Activated naive CD4-positive, alpha-beta T cell treated with anti-CD3 and anti-CD28 coated beads for 36 hours (primary cell): ENCODE results near the gene HLA-DOB. TPM values are rescaled to one million over a fixed set of nuclear protein-coding genes. Genes with fewer than 3 reads are reported as not detected.

ENCODE experiments used
- CTCF ChIA-PET: fragments of 350-600 bp; sonication (Branson Sonifier 250); formaldehyde crosslinking; loops from one replicate; lab custom pipeline; 2021; ENCODE audit warnings: antibody characterized with exemption; lab: Charles Lee
- DNase-seq: peaks from one replicate; pipeline ENCODE4 v3.0.0-alpha.2; 2020
- H3K27ac Mint-ChIP-seq: one replicate; pipeline ENCODE4 v1.8.0; 2021; ENCODE audit warnings: mild to moderate bottlenecking, mixed read lengths
- H3K27me3 Mint-ChIP-seq: one replicate; pipeline ENCODE4 v1.8.0; 2021; ENCODE audit warnings: low read depth, mixed read lengths
- H3K36me3 Mint-ChIP-seq: one replicate; pipeline ENCODE4 v1.8.0; 2021; ENCODE audit warnings: low read depth, mixed read lengths
- H3K4me1 Mint-ChIP-seq: one replicate; pipeline ENCODE4 v1.8.0; 2021; ENCODE audit warnings: low read depth, mixed read lengths
- H3K4me3 Mint-ChIP-seq: one replicate; pipeline ENCODE4 v1.8.0; 2021; ENCODE audit warnings: mild to moderate bottlenecking, moderate library complexity, mixed read lengths
- H3K9me3 Mint-ChIP-seq: one replicate; pipeline ENCODE4 v1.8.0; 2021; ENCODE audit warnings: mixed read lengths
- intact Hi-C: fragments of 100-400 bp; cut with micrococcal nuclease; formaldehyde crosslinking; loops from one replicate; pipeline ENCODE4 v1.15.1; 2023
- total RNA-seq, 2 experiments: library from RNA; stranded (reverse); gene quantifications; one replicate each; pipeline ENCODE4 v1.2.3, GENCODE V29; 2021

HLA-DOB gene
- total RNA-seq, 2 experiments from 2014 or later, result 0.91 to 1.1 TPM

- CTCF ChIA-PET, result interaction anchor here (2.9 kb wide), 1 partner anchor 35 kb away, joined by 15 read pairs; no protein-coding TSS in a partner anchor
- peaks cover 82% of the 10 kb centered on the region for H3K36me3 Mint-ChIP-seq
- H3K4me3 Mint-ChIP-seq, result no peak overlapping the region
- no peak for DNase-seq
- H3K4me1 Mint-ChIP-seq, result peaks cover 82% of the 10 kb centered on the region
- H3K27ac Mint-ChIP-seq, result peak overlapping the region; percentile 17
- intact Hi-C loops, result no loop called here
- no peaks in the 10 kb centered on the region for H3K27me3 Mint-ChIP-seq
- no peaks in the 10 kb centered on the region for H3K9me3 Mint-ChIP-seq
Observed at GRCh38 chr6:32832535-32832934, 15.7 kb upstream of the HLA-DOB start.

DNA sequence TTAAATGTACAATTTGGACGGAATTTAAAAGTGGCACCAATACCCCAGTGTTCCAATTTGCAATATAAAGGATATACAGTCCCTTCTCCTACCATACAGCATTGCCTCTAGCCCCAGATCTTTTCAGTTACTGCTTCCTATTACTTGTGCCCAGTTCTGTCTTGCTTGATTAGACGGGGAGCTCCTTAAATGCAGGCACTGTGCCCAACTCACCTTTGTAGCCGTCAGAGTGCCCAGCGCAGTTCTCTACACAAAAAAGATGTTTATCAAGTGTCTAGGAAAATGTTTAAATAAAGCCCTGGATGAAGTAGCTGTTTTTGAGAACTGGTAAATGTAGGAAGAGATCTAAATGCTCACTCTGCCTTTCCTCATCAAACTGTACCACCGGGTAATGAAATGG lies 14.1 kb upstream of the HLA-DOB start:
- Mint-ChIP-seq H3K27ac (no peak overlapping the region), H3K4me3 (no peak overlapping the region), H3K4me1 (peaks cover 80% of the 10 kb centered on the region), H3K27me3 (no peaks in the 10 kb centered on the region), H3K9me3 (no peaks in the 10 kb centered on the region), H3K36me3 (peaks cover 71% of the 10 kb centered on the region)
- DNase-seq, result no peak
- CTCF ChIA-PET, result interaction anchor here (2.9 kb wide), 1 partner anchor 37 kb away, joined by 15 read pairs; no protein-coding TSS in a partner anchor
- intact Hi-C loops, result no loop called here

DNA sequence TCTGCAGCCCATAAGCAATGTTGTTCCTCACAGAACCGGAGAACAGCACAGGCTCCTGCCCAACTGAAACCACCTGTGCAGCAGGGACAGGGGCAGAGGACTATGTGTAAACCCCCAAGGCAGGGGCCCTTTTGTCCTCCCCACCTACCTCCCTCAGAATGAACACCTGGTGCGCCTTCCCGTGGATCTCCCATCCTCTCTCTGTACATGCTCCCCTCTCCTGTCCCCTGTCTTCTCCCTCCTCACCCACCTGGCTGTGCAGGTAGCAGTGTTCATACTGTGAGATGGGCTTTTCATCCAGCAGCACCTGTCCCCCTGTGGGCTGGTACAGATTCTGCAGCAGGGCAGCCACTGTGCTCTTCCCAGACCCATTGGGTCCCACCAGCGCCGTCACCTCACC lies 13.2 kb upstream of the HLA-DOB start:
- intact Hi-C loops, result no loop called here
- CTCF ChIA-PET, result interaction anchor here (5.2 kb wide), 1 partner anchor 9 kb away, joined by 23 read pairs; the partner anchor contains the start of gene TAP2
- Mint-ChIP-seq H3K4me1 (peaks cover 71% of the 10 kb centered on the region), H3K9me3 (no peaks in the 10 kb centered on the region), H3K27ac (no peak overlapping the region), H3K27me3 (no peaks in the 10 kb centered on the region), H3K4me3 (no peak overlapping the region), H3K36me3 (peaks cover 62% of the 10 kb centered on the region)
- no peak for DNase-seq

DNA sequence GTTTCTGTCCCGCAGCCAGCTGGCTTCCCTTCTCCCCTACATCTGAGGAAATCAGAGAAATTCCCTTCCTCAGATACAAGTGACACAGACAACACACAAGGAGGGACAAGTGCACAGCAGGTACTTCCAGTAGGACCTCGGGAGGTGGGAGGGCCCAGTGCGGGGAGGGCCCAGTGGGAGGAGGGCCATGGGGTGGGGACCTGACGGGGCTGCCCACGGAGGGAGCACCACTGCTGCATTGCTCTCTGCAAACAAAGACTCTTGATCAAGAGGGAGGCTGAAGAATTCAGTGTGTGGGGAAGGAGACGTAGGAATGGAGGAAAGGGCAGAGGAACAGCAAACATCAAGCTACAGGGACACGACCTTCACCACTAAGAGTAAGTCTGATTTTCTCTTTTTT lies 12.7 kb upstream of the HLA-DOB start:
- Mint-ChIP-seq H3K27ac (no peak overlapping the region), H3K27me3 (no peaks in the 10 kb centered on the region), H3K36me3 (peaks cover 57% of the 10 kb centered on the region), H3K9me3 (no peaks in the 10 kb centered on the region), H3K4me3 (no peak overlapping the region), H3K4me1 (peaks cover 66% of the 10 kb centered on the region)
- intact Hi-C loops, result no loop called here
- CTCF ChIA-PET, result interaction anchor here (5.2 kb wide), 1 partner anchor 9 kb away, joined by 23 read pairs; the partner anchor contains the start of gene TAP2
- DNase-seq, result no peak

DNA sequence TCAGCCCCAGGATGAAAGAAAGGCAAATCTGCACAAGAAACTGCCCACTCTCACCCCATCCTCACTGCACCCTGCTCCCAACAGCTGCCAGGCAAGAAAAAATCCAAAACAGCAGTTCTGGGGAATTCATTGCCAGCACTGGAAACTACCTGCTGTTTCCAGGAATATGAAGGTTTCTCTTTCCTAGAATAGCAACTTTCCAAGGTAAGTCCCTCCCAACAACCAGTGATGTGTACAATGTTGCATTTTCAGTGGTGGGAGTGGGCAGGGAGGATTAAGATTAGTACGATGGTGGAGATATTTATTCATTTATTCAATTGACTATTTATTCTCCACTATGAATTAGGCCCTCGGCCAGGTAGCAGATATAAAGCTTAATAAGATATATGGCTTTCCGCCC lies 10.2 kb upstream of the HLA-DOB start:
- CTCF ChIA-PET, result interaction anchor here (0.5 to 5.2 kb wide), 4 partner anchors 12 to 130 kb away, joined by 4 to 23 read pairs (median 12); partner anchors contain the start of gene TAP2
- Mint-ChIP-seq H3K4me3 (no peak overlapping the region), H3K27me3 (no peaks in the 10 kb centered on the region), H3K9me3 (no peaks in the 10 kb centered on the region), H3K27ac (no peak overlapping the region), H3K4me1 (peaks cover 43% of the 10 kb centered on the region), H3K36me3 (peaks cover 36% of the 10 kb centered on the region)
- no peak for DNase-seq
- intact Hi-C loops, result no loop called here

GRCh38 chr6:32825966-32826365 lies 9.2 kb upstream of the HLA-DOB start:
- H3K36me3 Mint-ChIP-seq, result peaks cover 29% of the 10 kb centered on the region
- no peak for DNase-seq
- H3K27ac Mint-ChIP-seq, result no peak overlapping the region
- H3K4me1 Mint-ChIP-seq, result peaks cover 36% of the 10 kb centered on the region
- no peaks in the 10 kb centered on the region for H3K9me3 Mint-ChIP-seq
- CTCF ChIA-PET, result interaction anchor here (0.5 to 5.2 kb wide), 4 partner anchors 13 to 75 kb away, joined by 3 to 23 read pairs (median 12); partner anchors contain the start of gene TAP2
- no peak overlapping the region for H3K4me3 Mint-ChIP-seq
- no peaks in the 10 kb centered on the region for H3K27me3 Mint-ChIP-seq
- intact Hi-C loops, result loop anchor here (1.0 kb wide), 1 partner anchor 12 kb away; the partner anchor contains the start of gene TAP2

DNA sequence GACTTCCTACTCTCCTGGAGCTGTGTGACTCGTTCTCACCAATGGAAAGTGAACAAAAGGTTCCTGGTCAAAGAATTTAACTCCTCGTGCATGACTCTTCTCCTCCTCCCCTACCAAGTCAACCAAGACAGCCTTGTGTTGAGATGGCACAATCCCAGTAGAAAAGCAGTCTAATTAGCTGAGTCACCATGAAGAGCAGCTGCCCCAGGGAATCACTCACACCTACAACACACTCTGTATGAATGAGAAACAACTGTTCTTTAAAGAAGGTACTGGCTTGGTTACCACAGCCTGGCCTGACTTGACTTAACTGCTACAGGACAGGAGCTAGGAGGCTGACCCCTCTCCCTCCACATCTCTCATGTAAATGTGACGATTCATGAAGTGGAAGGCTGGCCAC lies 2.9 kb upstream of the HLA-DOB start:
- CTCF ChIA-PET, result interaction anchor here (0.7 to 3.6 kb wide), 3 partner anchors 9 to 57 kb away, joined by 3 to 17 read pairs (median 3); no protein-coding TSS in a partner anchor

DNA sequence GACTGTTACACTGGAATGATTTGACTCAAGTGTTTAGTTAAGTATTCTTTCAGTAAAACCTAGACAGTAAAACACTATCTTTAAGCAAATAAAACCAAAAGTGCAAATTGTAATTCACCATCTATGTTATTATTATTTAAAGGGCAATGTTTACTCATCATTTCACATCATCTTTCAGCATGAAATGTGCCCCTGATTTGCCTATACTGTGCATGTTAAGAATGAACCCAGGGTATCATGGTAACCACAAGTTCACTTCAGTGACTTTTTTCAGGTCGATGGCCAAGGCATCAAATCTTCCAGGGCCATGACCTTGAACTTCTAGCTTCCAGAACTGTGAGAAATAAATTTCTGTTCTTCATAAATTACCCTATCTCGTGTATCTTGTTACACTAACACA lies 2.1 kb upstream of the HLA-DOB start:
- Mint-ChIP-seq H3K4me1 (peaks cover 2% of the 10 kb centered on the region), H3K36me3 (no peaks in the 10 kb centered on the region), H3K27me3 (no peaks in the 10 kb centered on the region), H3K9me3 (no peaks in the 10 kb centered on the region), H3K4me3 (no peak overlapping the region), H3K27ac (no peak overlapping the region)
- intact Hi-C loops, result no loop called here
- CTCF ChIA-PET, result interaction anchor here (1.3 to 3.6 kb wide), 2 partner anchors 9 to 50 kb away, joined by 3 to 17 read pairs; no protein-coding TSS in a partner anchor
- DNase-seq, result no peak

More for the DNA sequence above, 2.9 kb upstream of the HLA-DOB start:
- Mint-ChIP-seq H3K4me3 (no peak overlapping the region), H3K9me3 (no peaks in the 10 kb centered on the region), H3K27ac (no peak overlapping the region), H3K27me3 (no peaks in the 10 kb centered on the region), H3K4me1 (peaks cover 2% of the 10 kb centered on the region), H3K36me3 (no peaks in the 10 kb centered on the region)
- DNase-seq, result no peak
- intact Hi-C loops, result no loop called here

DNA sequence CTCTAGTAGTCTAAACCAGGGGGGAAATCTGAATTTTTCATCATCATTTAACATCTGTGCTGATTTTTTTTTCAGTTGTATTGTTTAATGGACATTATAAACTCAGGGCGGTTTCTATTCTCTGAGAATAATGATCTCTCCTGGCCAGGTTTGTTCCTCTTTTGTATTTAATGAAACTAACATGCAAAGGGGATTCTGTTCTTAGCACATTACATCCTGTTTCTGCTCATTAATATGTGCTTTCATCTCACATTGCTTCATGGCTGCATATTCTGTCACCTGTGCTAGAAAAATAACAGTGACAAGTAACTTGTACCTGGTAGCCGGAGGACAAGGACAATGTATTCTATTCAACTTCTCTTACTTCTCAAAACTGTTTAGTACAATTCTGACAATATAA lies 806 bp downstream of the HLA-DOB start:
- CTCF ChIA-PET, result no interaction called here
- intact Hi-C loops, result no loop called here
- H3K27me3 Mint-ChIP-seq, result no peaks in the 10 kb centered on the region
- no peak overlapping the region for H3K27ac Mint-ChIP-seq
- peaks cover 2% of the 10 kb centered on the region for H3K4me1 Mint-ChIP-seq
- H3K36me3 Mint-ChIP-seq, result peaks cover 1% of the 10 kb centered on the region
- DNase-seq, result no peak
- H3K9me3 Mint-ChIP-seq, result no peaks in the 10 kb centered on the region
- no peak overlapping the region for H3K4me3 Mint-ChIP-seq

- intact Hi-C loops, result no loop called here
- no peak overlapping the region for H3K4me3 Mint-ChIP-seq
- H3K4me1 Mint-ChIP-seq, result peaks cover 2% of the 10 kb centered on the region
- CTCF ChIA-PET, result no interaction called here
- no peaks in the 10 kb centered on the region for H3K27me3 Mint-ChIP-seq
- no peaks in the 10 kb centered on the region for H3K9me3 Mint-ChIP-seq
- no peak for DNase-seq
- peaks cover 1% of the 10 kb centered on the region for H3K36me3 Mint-ChIP-seq
- no peak overlapping the region for H3K27ac Mint-ChIP-seq
Observed at GRCh38 chr6:32815115-32815514, 1.7 kb downstream of the HLA-DOB start.

- CTCF ChIA-PET, result interaction anchor here (0.6 to 1.3 kb wide), 2 partner anchors 24 to 57 kb away, joined by 3 read pairs; partner anchors contain the start of gene TAP2
- intact Hi-C loops, result no loop called here
- Mint-ChIP-seq H3K36me3 (peaks cover 1% of the 10 kb centered on the region), H3K27me3 (no peaks in the 10 kb centered on the region), H3K4me3 (no peak overlapping the region), H3K4me1 (no peaks in the 10 kb centered on the region), H3K9me3 (no peaks in the 10 kb centered on the region), H3K27ac (no peak overlapping the region)
- DNase-seq, result no peak
Observed at GRCh38 chr6:32814145-32814544, 2.7 kb downstream of the HLA-DOB start.

DNA sequence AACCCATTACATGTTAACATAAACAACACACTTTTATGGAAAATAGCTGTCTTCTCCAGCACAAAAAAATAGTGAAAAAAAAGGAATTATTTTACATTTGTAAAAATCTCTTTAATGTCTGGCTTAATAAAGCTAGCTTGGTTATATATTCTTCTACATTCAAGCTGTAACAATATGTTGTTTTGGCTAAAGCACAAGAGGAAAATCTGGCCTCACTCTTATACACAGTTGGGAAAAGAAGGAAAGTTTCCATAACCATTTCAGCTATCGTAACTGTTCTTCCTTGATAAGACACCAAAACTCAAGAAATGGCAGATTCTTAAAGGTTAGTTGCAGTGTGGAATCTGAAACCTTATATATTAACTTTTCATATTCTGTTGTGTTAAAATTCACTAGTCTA lies 7.6 kb downstream of the HLA-DOB start:
- Mint-ChIP-seq H3K36me3 (peaks cover 1% of the 10 kb centered on the region), H3K27ac (no peak overlapping the region), H3K27me3 (peaks cover 21% of the 10 kb centered on the region), H3K4me1 (peaks cover 8% of the 10 kb centered on the region), H3K9me3 (no peaks in the 10 kb centered on the region), H3K4me3 (no peak overlapping the region)
- intact Hi-C loops, result no loop called here
- no peak for DNase-seq
- CTCF ChIA-PET, result interaction anchor here (0.8 to 1.2 kb wide), 2 partner anchors 16 to 23 kb away, joined by 4 to 7 read pairs; no protein-coding TSS in a partner anchor

- H3K4me1 Mint-ChIP-seq, result peaks cover 8% of the 10 kb centered on the region
- CTCF ChIA-PET, result no interaction called here
- no peak overlapping the region for H3K4me3 Mint-ChIP-seq
- DNase-seq, result no peak
- H3K36me3 Mint-ChIP-seq, result no peaks in the 10 kb centered on the region
- intact Hi-C loops, result no loop called here
- peaks cover 35% of the 10 kb centered on the region for H3K27me3 Mint-ChIP-seq
- no peaks in the 10 kb centered on the region for H3K9me3 Mint-ChIP-seq
- no peak overlapping the region for H3K27ac Mint-ChIP-seq
Observed at GRCh38 chr6:32807020-32807580, 9.7 kb downstream of the HLA-DOB start.
